Retinal pigment epithelial cell (primary cell): ENCODE measurements around the gene UTP11.

Experiments
- DNase-seq: peaks from one replicate; pipeline ENCODE4 v3.0.0-alpha.2; 2010; ENCODE audit warnings: low read depth
- H3K4me3 ChIP-seq: 2 replicates; pipeline ENCODE4 v1.5.1; 2011; ENCODE audit warnings: mild to moderate bottlenecking, low read length, control low read depth, moderate library complexity
- TF ChIP-seq, protein P1 (sequence below): conservative IDR thresholded peaks from 2 replicates; pipeline ENCODE4 v1.5.1; 2011; ENCODE audit warnings: low read depth, low read length, control low read depth, inconsistent platforms

Gene UTP11

DNA sequence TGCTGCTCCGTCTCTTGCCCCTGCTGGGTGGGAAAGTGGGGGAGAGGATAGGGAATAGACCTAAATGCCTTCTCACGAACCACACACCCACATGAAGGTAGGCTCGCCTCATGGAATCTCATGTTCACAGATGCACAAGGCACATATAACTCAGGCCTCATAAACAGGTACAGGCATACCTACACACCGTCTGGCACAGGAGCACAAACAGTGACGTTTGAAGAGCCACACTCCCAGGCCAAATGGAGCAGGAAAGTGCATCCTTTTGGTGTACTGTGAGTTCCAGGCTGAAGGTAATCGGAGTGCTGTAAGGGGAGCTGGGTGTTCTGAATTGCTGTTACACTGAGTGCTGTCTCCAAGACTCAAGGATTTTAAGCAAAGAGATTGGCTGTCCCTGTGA, 13.1 kb downstream of the UTP11 start:
- TF ChIP-seq, protein P1, sequence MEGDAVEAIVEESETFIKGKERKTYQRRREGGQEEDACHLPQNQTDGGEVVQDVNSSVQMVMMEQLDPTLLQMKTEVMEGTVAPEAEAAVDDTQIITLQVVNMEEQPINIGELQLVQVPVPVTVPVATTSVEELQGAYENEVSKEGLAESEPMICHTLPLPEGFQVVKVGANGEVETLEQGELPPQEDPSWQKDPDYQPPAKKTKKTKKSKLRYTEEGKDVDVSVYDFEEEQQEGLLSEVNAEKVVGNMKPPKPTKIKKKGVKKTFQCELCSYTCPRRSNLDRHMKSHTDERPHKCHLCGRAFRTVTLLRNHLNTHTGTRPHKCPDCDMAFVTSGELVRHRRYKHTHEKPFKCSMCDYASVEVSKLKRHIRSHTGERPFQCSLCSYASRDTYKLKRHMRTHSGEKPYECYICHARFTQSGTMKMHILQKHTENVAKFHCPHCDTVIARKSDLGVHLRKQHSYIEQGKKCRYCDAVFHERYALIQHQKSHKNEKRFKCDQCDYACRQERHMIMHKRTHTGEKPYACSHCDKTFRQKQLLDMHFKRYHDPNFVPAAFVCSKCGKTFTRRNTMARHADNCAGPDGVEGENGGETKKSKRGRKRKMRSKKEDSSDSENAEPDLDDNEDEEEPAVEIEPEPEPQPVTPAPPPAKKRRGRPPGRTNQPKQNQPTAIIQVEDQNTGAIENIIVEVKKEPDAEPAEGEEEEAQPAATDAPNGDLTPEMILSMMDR: no peak
- DNase-seq: no peak
- H3K4me3 ChIP-seq: no peak overlapping the region

DNA sequence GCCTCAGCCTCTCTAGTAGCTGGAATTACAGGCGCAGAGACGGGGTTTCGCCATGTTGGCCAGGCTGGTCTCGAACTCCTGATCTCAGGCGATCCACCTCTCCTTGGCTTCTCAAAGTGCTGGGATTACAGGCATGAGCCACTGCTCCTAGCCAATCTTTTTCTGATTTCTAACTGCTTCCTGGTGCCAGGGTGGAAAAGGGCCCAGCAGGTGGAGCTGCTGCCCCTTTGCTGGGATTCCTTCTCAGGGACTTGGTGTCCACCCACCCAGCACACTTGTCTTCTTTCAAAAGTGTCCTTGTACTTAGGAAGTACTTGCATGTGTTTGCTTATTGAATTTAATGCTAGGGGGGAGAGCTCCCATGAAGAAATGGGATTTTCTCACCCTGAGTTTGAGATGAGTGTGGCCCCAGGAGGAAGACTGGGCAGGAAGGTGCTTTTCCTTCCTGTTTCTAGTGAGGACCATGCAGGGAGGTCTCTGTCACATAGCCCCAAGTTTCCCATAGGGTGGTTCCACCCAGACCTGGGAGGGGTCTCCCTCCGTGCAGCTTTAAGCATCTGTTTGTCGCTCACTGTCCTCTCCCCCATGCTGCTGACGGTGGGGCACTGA, 14.2 kb downstream of the UTP11 start:
- no peak for DNase-seq
- H3K4me3 ChIP-seq: no peak overlapping the region
- TF ChIP-seq, protein P1: peak; percentile 90

DNA sequence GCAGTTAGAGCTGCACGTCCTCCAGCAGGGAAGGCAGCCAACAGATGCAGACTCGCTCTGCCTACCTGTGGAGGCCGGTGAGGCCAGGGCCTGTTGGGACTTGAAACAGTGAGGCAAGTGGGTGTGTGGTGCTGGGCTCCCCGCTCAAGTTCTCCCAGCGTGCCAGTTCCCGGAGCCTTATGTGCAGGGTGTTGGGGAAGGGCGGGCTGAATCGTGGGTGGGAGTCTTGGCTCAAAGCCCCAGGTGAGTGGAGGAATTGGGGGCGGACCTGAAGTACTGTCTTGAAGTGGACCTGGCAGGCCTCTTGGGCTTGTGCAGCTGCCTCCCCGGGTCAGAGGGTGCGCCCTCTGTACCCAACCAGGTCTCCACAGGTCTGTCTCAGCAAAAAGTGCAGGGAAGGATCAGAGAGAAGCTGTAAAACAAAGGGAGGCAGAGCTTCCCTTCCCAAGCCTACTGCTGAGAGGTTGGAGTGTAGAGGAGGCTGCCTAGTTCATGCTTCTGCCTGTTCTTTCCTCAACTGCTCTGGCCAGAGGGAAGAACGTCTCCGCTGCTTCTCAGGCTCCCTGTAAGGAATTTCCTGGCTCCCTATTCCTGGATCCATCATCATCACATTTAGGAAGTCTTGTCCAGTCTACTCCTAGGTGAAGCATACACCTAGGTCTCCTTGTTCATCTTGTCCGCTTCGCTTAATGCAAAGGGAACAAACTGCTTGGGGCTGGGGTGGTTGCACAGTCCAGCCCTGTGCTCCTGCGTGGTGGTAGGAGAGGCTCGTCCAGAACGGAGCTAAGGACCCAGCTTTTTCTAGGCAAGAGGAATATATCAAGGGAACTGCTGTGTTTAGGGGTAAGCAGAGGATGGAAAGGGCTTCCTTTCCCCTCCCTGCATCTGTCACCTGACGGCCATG, 14.9 kb downstream of the UTP11 start:
- TF ChIP-seq, protein P1: no peak
- no peak overlapping the region for H3K4me3 ChIP-seq
- DNase-seq: no peak

DNA sequence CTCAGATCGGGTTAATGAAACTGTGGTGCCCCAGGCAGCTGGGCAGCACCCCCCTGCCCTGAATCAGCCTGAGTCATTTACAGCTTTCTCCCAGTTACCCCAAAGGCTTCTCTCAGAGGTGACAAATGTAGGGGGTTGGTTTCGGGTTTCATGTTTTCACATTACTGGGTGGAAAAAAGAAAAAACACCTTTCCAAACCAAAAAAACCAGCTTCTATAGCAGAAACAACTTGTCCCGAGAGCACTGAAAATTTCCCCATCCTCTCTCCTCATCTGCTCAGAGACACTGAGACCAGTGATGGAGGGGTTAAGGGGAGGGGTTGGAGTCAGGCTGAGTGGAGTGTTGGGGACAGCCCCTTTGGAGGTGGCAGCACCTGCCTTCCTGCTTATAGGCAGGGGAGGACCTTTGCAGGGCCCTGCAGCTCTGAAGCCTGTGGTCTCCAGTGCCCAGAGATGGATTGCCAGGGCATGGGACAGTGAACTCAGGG, 15.6 kb downstream of the UTP11 start:
- no peak overlapping the region for H3K4me3 ChIP-seq
- TF ChIP-seq, protein P1: no peak
- no peak for DNase-seq

DNA sequence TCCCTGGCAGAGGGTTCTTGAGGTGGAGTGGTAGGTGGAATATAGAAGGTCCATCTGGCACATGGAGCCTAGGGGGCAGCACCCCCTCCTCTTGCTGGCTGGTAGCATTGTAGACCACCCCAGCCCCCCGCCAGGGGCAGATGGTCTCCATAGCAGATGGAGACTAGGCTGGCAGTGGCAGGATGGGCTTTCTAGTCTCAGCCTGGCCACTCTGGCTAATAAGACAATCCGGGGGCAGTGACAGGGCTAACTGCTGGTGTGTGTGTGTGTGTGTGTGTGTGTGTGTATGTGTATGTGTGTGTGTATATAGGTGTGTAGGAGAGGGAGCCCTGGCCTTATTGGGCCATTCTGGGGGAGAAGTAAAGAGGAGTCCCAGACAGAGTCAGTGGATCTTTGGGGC, 16.1 kb downstream of the UTP11 start:
- TF ChIP-seq, protein P1: peak; percentile 25
- no peak for DNase-seq
- no peak overlapping the region for H3K4me3 ChIP-seq

DNA sequence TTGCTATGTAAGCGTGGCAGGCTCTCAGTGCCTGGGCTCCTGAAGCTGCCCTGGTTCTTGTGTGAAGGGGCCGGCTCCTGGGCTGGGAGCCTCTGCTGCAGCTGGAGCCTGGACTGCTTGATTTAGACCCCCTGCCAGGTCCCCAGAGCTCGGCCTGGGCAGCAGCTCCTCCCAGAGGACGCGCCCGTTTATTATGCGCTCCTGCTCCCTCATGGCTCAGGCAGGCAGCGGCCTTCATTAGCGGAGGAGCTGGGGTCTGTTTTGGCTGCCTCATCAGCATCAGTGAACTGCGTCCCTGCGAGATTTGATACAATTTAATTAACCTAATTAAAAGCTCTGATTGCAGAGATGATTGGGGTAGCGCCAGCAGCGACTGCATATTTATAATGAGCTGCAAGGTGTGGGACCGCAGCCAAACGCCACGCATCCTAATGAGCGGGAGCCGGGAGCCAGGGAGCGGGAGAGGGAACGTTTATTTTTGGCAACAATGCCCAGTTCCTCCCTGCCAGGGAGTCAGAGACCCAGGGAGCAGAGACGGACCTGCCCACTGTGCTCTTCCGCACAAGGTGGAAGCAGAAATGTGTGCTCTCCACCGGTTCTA, 16.6 kb downstream of the UTP11 start:
- no peak overlapping the region for H3K4me3 ChIP-seq
- no peak for DNase-seq
- TF ChIP-seq, protein P1: peak; percentile 14
